Activated T-cell treated with anti-CD3 and anti-CD28 coated beads, Interleukin-2, amount 50 U/mL, for 4 hours (primary cell): ENCODE measurements around the gene GSTM2. TPM values are rescaled to one million over a fixed set of nuclear protein-coding genes. Genes with fewer than 3 reads are reported as not detected.

Source experiments
- ATAC-seq, 2 donors: fragments of 200-7000 bp; cut with Tn5 transposase; one replicate each; pipeline ENCODE4 v1.10.0; 2021
- DNase-seq: peaks from one replicate; pipeline ENCODE4 v3.0.0-alpha.2; 2020
- H3K27me3 Mint-ChIP-seq: one replicate; pipeline ENCODE4 v1.8.0; 2021; ENCODE audit warnings: low read depth, mixed read lengths
- H3K36me3 Mint-ChIP-seq: one replicate; pipeline ENCODE4 v1.8.0; 2022; ENCODE audit warnings: mixed read lengths; ENCODE audit not compliant: insufficient read depth
- H3K4me1 Mint-ChIP-seq: one replicate; pipeline ENCODE4 v1.8.0; 2021; ENCODE audit warnings: low read depth, mixed read lengths
- H3K4me3 Mint-ChIP-seq: one replicate; pipeline ENCODE4 v1.8.0; 2021; ENCODE audit warnings: mild to moderate bottlenecking, moderate library complexity, mixed read lengths
- H3K9me3 Mint-ChIP-seq: one replicate; pipeline ENCODE4 v1.8.0; 2021; ENCODE audit warnings: mixed read lengths
- total RNA-seq, 3 donors: library from RNA; stranded (reverse); gene quantifications; one replicate each; pipeline ENCODE4 v1.2.1, GENCODE V29; 2021

The GSTM2 gene
- total RNA-seq = 1 to 10 TPM; 4.0 to 5.3 (median 4.4) TPM

GRCh38 chr1:109667452-109668122 is at the start of gene GSTM2:
GSTM2 (plus strand) TSS chr1:109668057; CDS start chr1:109668116, 59 bp downstream.
- DNase-seq = peak; percentile 75
- no peaks in the 10 kb centered on the region for H3K27me3 Mint-ChIP-seq
- no peaks in the 10 kb centered on the region for H3K9me3 Mint-ChIP-seq
- peaks cover 27% of the 10 kb centered on the region for H3K4me1 Mint-ChIP-seq
- no peaks in the 10 kb centered on the region for H3K36me3 Mint-ChIP-seq
- peak; percentile 100 for ATAC-seq
- peak within 1 kb of the TSS; percentile 72 for H3K4me3 Mint-ChIP-seq

- H3K4me1 Mint-ChIP-seq = peaks cover 61% of the 10 kb centered on the region
- H3K4me3 Mint-ChIP-seq = peak overlapping the region; percentile 97
- H3K36me3 Mint-ChIP-seq = peaks cover 4% of the 10 kb centered on the region
- no peaks in the 10 kb centered on the region for H3K27me3 Mint-ChIP-seq
- no peak for ATAC-seq
- no peak for DNase-seq
- no peaks in the 10 kb centered on the region for H3K9me3 Mint-ChIP-seq
Observed at GRCh38 chr1:109618661-109619575, 48.9 kb upstream of the GSTM2 start.

GRCh38 chr1:109619576-109620400 is 48.1 kb upstream of the GSTM2 start, which contains the start of the genes AMPD2 and GNAT2:
AMPD2 (plus strand) TSS chr1:109619837; CDS start chr1:109621176, 1,339 bp downstream.
GNAT2 (minus strand) TSS chr1:109619616; CDS start chr1:109612870, 6,746 bp downstream.
- Mint-ChIP-seq H3K27me3 (no peaks in the 10 kb centered on the region), H3K4me3 (peak within 1 kb of the TSS; percentile 97), H3K36me3 (peaks cover 4% of the 10 kb centered on the region), H3K9me3 (no peaks in the 10 kb centered on the region), H3K4me1 (peaks cover 69% of the 10 kb centered on the region)
- peak; percentile 66 for DNase-seq
- peak; percentile 39 to 47 for ATAC-seq

GRCh38 chr1:109620401-109620791 is 47.5 kb upstream of the GSTM2 start:
- peak overlapping the region; percentile 97 for H3K4me3 Mint-ChIP-seq

GRCh38 chr1:109620841-109621286 is 47.0 kb upstream of the GSTM2 start:
- Mint-ChIP-seq H3K9me3 (no peaks in the 10 kb centered on the region), H3K4me3 (peak overlapping the region; percentile 97), H3K4me1 (peaks cover 70% of the 10 kb centered on the region), H3K27me3 (no peaks in the 10 kb centered on the region), H3K36me3 (peaks cover 5% of the 10 kb centered on the region)
- peak; percentile 92 for ATAC-seq
- peak; percentile 96 for DNase-seq

More at GRCh38 chr1:109620401-109620791, 47.5 kb upstream of the GSTM2 start:
- H3K4me1 Mint-ChIP-seq = peaks cover 70% of the 10 kb centered on the region
- DNase-seq (no peak), ATAC-seq (peak in 1 of 2 donors; percentile 0)
- H3K27me3 Mint-ChIP-seq = no peaks in the 10 kb centered on the region
- H3K9me3 Mint-ChIP-seq = no peaks in the 10 kb centered on the region
- peaks cover 4% of the 10 kb centered on the region for H3K36me3 Mint-ChIP-seq

GRCh38 chr1:109621379-109622136 is 46.3 kb upstream of the GSTM2 start:
- H3K4me1 Mint-ChIP-seq = peaks cover 64% of the 10 kb centered on the region
- H3K27me3 Mint-ChIP-seq = no peaks in the 10 kb centered on the region
- no peaks in the 10 kb centered on the region for H3K9me3 Mint-ChIP-seq
- ATAC-seq = no peak
- peaks cover 10% of the 10 kb centered on the region for H3K36me3 Mint-ChIP-seq
- peak overlapping the region; percentile 97 for H3K4me3 Mint-ChIP-seq
- DNase-seq = no peak

- Mint-ChIP-seq H3K4me1 (peaks cover 56% of the 10 kb centered on the region), H3K4me3 (peak overlapping the region; percentile 97), H3K27me3 (no peaks in the 10 kb centered on the region)
Observed at GRCh38 chr1:109622137-109622892, 45.5 kb upstream of the GSTM2 start.

GRCh38 chr1:109622895-109623294 is 45.0 kb upstream of the GSTM2 start:
- Mint-ChIP-seq H3K9me3 (no peaks in the 10 kb centered on the region), H3K36me3 (peaks cover 16% of the 10 kb centered on the region), H3K27me3 (no peaks in the 10 kb centered on the region), H3K4me3 (peak overlapping the region; percentile 97), H3K4me1 (peaks cover 51% of the 10 kb centered on the region)
- ATAC-seq (no peak), DNase-seq (no peak)

More at GRCh38 chr1:109622137-109622892, 45.5 kb upstream of the GSTM2 start:
- Mint-ChIP-seq H3K36me3 (peaks cover 10% of the 10 kb centered on the region), H3K9me3 (no peaks in the 10 kb centered on the region)
- DNase-seq (no peak), ATAC-seq (no peak)

- DNase-seq = no peak
- H3K36me3 Mint-ChIP-seq = peaks cover 17% of the 10 kb centered on the region
- no peaks in the 10 kb centered on the region for H3K9me3 Mint-ChIP-seq
- no peaks in the 10 kb centered on the region for H3K27me3 Mint-ChIP-seq
- peaks cover 45% of the 10 kb centered on the region for H3K4me1 Mint-ChIP-seq
- ATAC-seq = no peak
- peak overlapping the region; percentile 49 for H3K4me3 Mint-ChIP-seq
Observed at GRCh38 chr1:109623601-109624161, 44.2 kb upstream of the GSTM2 start.

GRCh38 chr1:109624201-109625010 is 43.5 kb upstream of the GSTM2 start:
- DNase-seq = no peak
- Mint-ChIP-seq H3K4me1 (peaks cover 39% of the 10 kb centered on the region), H3K36me3 (peaks cover 18% of the 10 kb centered on the region), H3K4me3 (peak overlapping the region; percentile 19), H3K27me3 (no peaks in the 10 kb centered on the region), H3K9me3 (no peaks in the 10 kb centered on the region)
- no peak for ATAC-seq

- ATAC-seq (no peak), DNase-seq (no peak)
- H3K27me3 Mint-ChIP-seq = no peaks in the 10 kb centered on the region
- H3K36me3 Mint-ChIP-seq = peaks cover 25% of the 10 kb centered on the region
- peaks cover 37% of the 10 kb centered on the region for H3K4me1 Mint-ChIP-seq
- H3K4me3 Mint-ChIP-seq = no peak overlapping the region
- no peaks in the 10 kb centered on the region for H3K9me3 Mint-ChIP-seq
Observed at GRCh38 chr1:109625176-109625575, 42.7 kb upstream of the GSTM2 start.
